Neural cell (in vitro differentiated cells): ENCODE results near the gene KCNQ1OT1. TPM values are rescaled to one million over a fixed set of nuclear protein-coding genes. Genes with fewer than 3 reads are reported as not detected.

Source experiments
- H2AFZ ChIP-seq: fragments of 200-600, 300-800 bp; sonication (generic), shearing (Covaris generic); 2 replicates; pipeline ENCODE4 v1.6.0; 2014; ENCODE audit warnings: low read depth, mild to moderate bottlenecking, antibody characterized with exemption, low read length, moderate library complexity
- H3F3A ChIP-seq: fragments of 200-600 bp; shearing (Covaris generic); 2 replicates; pipeline ENCODE4 v1.6.1; 2016; ENCODE audit warnings: mild to moderate bottlenecking, moderate library complexity, mixed read lengths, antibody characterized with exemption, low read length; ENCODE audit not compliant: insufficient read depth, poor library complexity, severe bottlenecking
- H3K27ac ChIP-seq: fragments of 200-600, 300-800 bp; sonication (generic), shearing (Covaris generic); 2 replicates; pipeline ENCODE4 v1.5.1; 2014; ENCODE audit warnings: mild to moderate bottlenecking, low read length, moderate library complexity
- H3K27me3 ChIP-seq: fragments of 300-800, 200-600 bp; sonication (generic), shearing (Covaris generic); 2 replicates; pipeline ENCODE4 v1.6.0; 2014; ENCODE audit warnings: mild to moderate bottlenecking, low read depth, low read length, moderate library complexity; ENCODE audit not compliant: insufficient read depth
- H3K36me3 ChIP-seq: fragments of 300-800, 200-600 bp; sonication (generic), shearing (Covaris generic); 2 replicates; pipeline ENCODE4 v1.5.1; 2014; ENCODE audit warnings: mild to moderate bottlenecking, antibody characterized with exemption, low read length, moderate library complexity; ENCODE audit not compliant: insufficient read depth
- H3K4me2 ChIP-seq: fragments of 300-800, 200-600 bp; sonication (generic), shearing (Covaris generic); 2 replicates; pipeline ENCODE4 v1.6.0; 2014; ENCODE audit warnings: mild to moderate bottlenecking, low read length
- H3K4me3 ChIP-seq: fragments of 300-800, 200-600 bp; sonication (generic), shearing (Covaris generic); 2 replicates; pipeline ENCODE4 v1.5.1; 2014; ENCODE audit warnings: mild to moderate bottlenecking, low read length, moderate library complexity
- H3K79me2 ChIP-seq: fragments of 200-600 bp; shearing (Covaris generic); replicated peaks from 2 replicates; pipeline ENCODE4 v1.6.0; 2014; ENCODE audit warnings: mild to moderate bottlenecking, low read length, moderate library complexity; ENCODE audit not compliant: insufficient read depth
- H3K9ac ChIP-seq: fragments of 300-800, 200-600 bp; sonication (generic), shearing (Covaris generic); 2 replicates; pipeline ENCODE4 v1.6.1; 2016; ENCODE audit warnings: mild to moderate bottlenecking, low read length, mixed read lengths
- H3K9me2 ChIP-seq: fragments of 200-600 bp; shearing (Covaris generic); 2 replicates; pipeline ENCODE4 v1.6.1; 2016; ENCODE audit warnings: mild to moderate bottlenecking, low read length, mixed read lengths; ENCODE audit not compliant: insufficient read depth
- H3K9me3 ChIP-seq: fragments of 200-600, 300-800 bp; sonication (generic), shearing (Covaris generic); 2 replicates; pipeline ENCODE4 v1.6.1; 2016; ENCODE audit warnings: mild to moderate bottlenecking, mixed run types, low read length, moderate library complexity, mixed read lengths
- H4K20me1 ChIP-seq: fragments of 200-600 bp; shearing (Covaris generic); 2 replicates; pipeline ENCODE4 v1.6.1; 2016; ENCODE audit warnings: mild to moderate bottlenecking, mixed run types; ENCODE audit not compliant: insufficient read depth
- EP300 ChIP-seq: fragments of 450-650 bp; conservative IDR thresholded peaks from 2 replicates; pipeline ENCODE4 v1.6.1; 2014; ENCODE audit warnings: antibody characterized with exemption, mild to moderate bottlenecking, moderate library complexity; ENCODE audit not compliant: poor library complexity, severe bottlenecking
- EZH2 ChIP-seq: fragments of 200-600, 300-800 bp; shearing (Covaris generic), sonication (generic); IDR thresholded peaks from 2 replicates; pipeline ENCODE4 v1.6.1; 2014; ENCODE audit warnings: antibody characterized with exemption, low read length, borderline replicate concordance, mild to moderate bottlenecking; ENCODE audit not compliant: insufficient read depth, poor library complexity, severe bottlenecking
- MXI1 ChIP-seq: fragments of 450-650 bp; conservative IDR thresholded peaks from 2 replicates; pipeline ENCODE4 v1.6.1; 2014; ENCODE audit warnings: antibody characterized with exemption, mild to moderate bottlenecking; ENCODE audit not compliant: poor library complexity, severe bottlenecking
- POLR2AphosphoS5 ChIP-seq: IDR thresholded peaks from 2 replicates; pipeline ENCODE4 v1.6.1; 2012
- RAD21 ChIP-seq: fragments of 450-650 bp; conservative IDR thresholded peaks from 2 replicates; pipeline ENCODE4 v1.6.1; 2014; ENCODE audit warnings: antibody characterized with exemption, mild to moderate bottlenecking, moderate library complexity
- SMC3 ChIP-seq: fragments of 450-650 bp; conservative IDR thresholded peaks from 2 replicates; pipeline ENCODE4 v1.6.1; 2014; ENCODE audit warnings: antibody characterized with exemption, mild to moderate bottlenecking, moderate library complexity; ENCODE audit not compliant: poor library complexity
- TAF1 ChIP-seq: IDR thresholded peaks from 2 replicates; pipeline ENCODE4 v1.6.1; 2012; ENCODE audit warnings: low read depth
- polyA plus RNA-seq: library from polyadenylated mRNA; depleted of rRNA; stranded (reverse); fragments of >200 nt; gene quantifications from 2 replicates; pipeline ENCODE4 v1.2.3, GENCODE V29; 2014
- TF ChIP-seq, protein P1 (sequence below): IDR thresholded peaks from 2 replicates; pipeline ENCODE4 v1.6.1; 2012; ENCODE audit warnings: borderline replicate concordance
- TF ChIP-seq, protein P2 (sequence below): fragments of 450-650 bp; IDR thresholded peaks from 2 replicates; pipeline ENCODE4 v1.5.1; 2014; ENCODE audit warnings: antibody characterized with exemption, mild to moderate bottlenecking, moderate library complexity; ENCODE audit not compliant: poor library complexity, severe bottlenecking

The KCNQ1OT1 gene
- polyA plus RNA-seq, 1 donor from 2014 or later = 0.12 TPM

DNA sequence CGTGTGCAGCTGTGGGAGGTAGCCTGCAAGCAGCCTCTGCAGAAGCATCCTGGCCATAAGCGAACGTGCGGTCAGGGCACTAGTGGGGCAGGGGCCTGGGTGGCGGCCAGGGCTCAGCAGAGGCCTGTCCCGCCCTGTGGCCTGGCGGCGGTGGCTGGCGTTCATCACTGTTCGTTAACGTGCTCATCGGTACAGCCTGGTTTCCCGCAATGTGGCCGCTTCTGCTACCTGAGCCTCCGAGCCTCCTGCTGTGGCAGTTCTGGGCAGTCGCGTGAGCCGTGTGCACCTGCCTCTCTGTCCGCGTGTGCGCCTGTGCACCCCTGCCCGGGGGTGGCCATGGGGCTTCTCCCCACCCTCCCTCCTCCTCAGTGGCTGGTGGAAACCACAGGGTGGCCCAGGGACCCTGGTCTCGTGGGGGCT lies 117.9 kb downstream of the KCNQ1OT1 start:
- no peaks in the 10 kb centered on the region for H3F3A ChIP-seq
- H3K4me2 ChIP-seq = no peak overlapping the region
- H3K27me3 ChIP-seq = no peaks in the 10 kb centered on the region

DNA sequence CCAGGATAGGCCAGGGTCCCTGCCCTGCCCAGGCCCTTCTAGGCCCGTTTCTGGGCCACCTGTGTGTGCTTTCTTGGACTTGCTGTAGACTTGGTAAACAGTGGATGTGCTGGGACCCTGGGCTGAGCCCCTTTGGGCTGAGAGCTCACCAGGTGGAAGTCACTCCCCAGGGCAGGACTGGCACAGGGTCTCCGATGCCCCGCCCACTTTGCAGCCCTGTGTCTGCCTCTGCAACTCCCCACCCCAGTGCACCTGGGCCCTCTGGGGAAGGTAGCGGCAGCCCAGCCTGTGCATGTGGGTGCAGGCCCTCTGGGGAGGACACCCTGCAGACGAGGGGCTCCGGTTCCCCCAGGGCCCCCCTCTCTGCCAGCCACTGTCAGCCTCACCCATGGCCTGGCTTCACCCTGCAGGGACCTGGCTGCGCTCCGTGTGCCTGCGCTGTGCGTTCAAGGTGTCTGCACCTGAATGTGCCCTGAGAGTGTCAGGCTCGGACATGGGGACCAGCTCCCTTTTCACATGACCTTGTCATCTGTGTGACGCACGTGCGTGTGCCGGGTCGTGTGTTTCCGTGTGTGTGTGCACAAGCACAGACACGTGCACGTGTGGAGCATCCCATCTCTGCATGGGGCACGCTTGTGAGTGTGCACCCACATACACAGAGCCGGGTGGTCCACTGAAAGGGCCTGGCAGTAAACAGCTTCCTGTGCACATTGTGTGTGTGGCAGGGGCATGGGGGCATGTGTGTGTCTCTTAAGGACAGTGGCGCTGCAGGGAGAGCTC lies 118.5 kb downstream of the KCNQ1OT1 start:
- H3K27me3 ChIP-seq = no peaks in the 10 kb centered on the region
- H3K9me2 ChIP-seq = no peaks in the 10 kb centered on the region
- H3F3A ChIP-seq = no peaks in the 10 kb centered on the region
- no peak overlapping the region for H2AFZ ChIP-seq
- no peak overlapping the region for H3K27ac ChIP-seq
- H3K9ac ChIP-seq = no peak overlapping the region
- no peak overlapping the region for H3K4me3 ChIP-seq
- no peaks in the 10 kb centered on the region for H3K79me2 ChIP-seq
- no peaks in the 10 kb centered on the region for H4K20me1 ChIP-seq
- H3K36me3 ChIP-seq = no peaks in the 10 kb centered on the region
- H3K9me3 ChIP-seq = no peaks in the 10 kb centered on the region
- H3K4me2 ChIP-seq = no peak overlapping the region
- TF ChIP-seq EP300 (no peak), POLR2AphosphoS5 (no peak), TAF1 (no peak), EZH2 (no peak), RAD21 (no peak), MXI1 (no peak), SMC3 (no peak)
- TF ChIP-seq, protein P1, sequence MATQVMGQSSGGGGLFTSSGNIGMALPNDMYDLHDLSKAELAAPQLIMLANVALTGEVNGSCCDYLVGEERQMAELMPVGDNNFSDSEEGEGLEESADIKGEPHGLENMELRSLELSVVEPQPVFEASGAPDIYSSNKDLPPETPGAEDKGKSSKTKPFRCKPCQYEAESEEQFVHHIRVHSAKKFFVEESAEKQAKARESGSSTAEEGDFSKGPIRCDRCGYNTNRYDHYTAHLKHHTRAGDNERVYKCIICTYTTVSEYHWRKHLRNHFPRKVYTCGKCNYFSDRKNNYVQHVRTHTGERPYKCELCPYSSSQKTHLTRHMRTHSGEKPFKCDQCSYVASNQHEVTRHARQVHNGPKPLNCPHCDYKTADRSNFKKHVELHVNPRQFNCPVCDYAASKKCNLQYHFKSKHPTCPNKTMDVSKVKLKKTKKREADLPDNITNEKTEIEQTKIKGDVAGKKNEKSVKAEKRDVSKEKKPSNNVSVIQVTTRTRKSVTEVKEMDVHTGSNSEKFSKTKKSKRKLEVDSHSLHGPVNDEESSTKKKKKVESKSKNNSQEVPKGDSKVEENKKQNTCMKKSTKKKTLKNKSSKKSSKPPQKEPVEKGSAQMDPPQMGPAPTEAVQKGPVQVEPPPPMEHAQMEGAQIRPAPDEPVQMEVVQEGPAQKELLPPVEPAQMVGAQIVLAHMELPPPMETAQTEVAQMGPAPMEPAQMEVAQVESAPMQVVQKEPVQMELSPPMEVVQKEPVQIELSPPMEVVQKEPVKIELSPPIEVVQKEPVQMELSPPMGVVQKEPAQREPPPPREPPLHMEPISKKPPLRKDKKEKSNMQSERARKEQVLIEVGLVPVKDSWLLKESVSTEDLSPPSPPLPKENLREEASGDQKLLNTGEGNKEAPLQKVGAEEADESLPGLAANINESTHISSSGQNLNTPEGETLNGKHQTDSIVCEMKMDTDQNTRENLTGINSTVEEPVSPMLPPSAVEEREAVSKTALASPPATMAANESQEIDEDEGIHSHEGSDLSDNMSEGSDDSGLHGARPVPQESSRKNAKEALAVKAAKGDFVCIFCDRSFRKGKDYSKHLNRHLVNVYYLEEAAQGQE = no peak
- TF ChIP-seq, protein P2, sequence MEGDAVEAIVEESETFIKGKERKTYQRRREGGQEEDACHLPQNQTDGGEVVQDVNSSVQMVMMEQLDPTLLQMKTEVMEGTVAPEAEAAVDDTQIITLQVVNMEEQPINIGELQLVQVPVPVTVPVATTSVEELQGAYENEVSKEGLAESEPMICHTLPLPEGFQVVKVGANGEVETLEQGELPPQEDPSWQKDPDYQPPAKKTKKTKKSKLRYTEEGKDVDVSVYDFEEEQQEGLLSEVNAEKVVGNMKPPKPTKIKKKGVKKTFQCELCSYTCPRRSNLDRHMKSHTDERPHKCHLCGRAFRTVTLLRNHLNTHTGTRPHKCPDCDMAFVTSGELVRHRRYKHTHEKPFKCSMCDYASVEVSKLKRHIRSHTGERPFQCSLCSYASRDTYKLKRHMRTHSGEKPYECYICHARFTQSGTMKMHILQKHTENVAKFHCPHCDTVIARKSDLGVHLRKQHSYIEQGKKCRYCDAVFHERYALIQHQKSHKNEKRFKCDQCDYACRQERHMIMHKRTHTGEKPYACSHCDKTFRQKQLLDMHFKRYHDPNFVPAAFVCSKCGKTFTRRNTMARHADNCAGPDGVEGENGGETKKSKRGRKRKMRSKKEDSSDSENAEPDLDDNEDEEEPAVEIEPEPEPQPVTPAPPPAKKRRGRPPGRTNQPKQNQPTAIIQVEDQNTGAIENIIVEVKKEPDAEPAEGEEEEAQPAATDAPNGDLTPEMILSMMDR = no peak

More for the DNA sequence above, 117.9 kb downstream of the KCNQ1OT1 start:
- no peak overlapping the region for H2AFZ ChIP-seq
- H3K79me2 ChIP-seq = no peaks in the 10 kb centered on the region
- H3K4me3 ChIP-seq = no peak overlapping the region
- H4K20me1 ChIP-seq = no peaks in the 10 kb centered on the region
- no peaks in the 10 kb centered on the region for H3K36me3 ChIP-seq
- no peak overlapping the region for H3K27ac ChIP-seq
- no peak for TF ChIP-seq EP300
- no peak for TF ChIP-seq EZH2
- TF ChIP-seq SMC3 = no peak
- TF ChIP-seq, protein P1 = no peak
- TF ChIP-seq TAF1 = no peak
- no peak for TF ChIP-seq POLR2AphosphoS5
- no peak for TF ChIP-seq RAD21
- no peak for TF ChIP-seq MXI1
- TF ChIP-seq, protein P2 = no peak
- H3K9me3 ChIP-seq = no peaks in the 10 kb centered on the region
- H3K9ac ChIP-seq = no peak overlapping the region
- no peaks in the 10 kb centered on the region for H3K9me2 ChIP-seq
